A673 (cell line): ENCODE results near the gene SMIM21. TPM values are rescaled to one million over a fixed set of nuclear protein-coding genes. Genes with fewer than 3 reads are reported as not detected.

ENCODE experiments used
- Bru-seq: library from RNA; stranded (reverse); fragments of 400-500 nt; gene quantifications from one replicate; lab custom pipeline; 2021; lab: Mats Ljungman, UMichigan
- BruChase-seq, 2 experiments: library from RNA; stranded (reverse); fragments of 400-500 nt; gene quantifications; one replicate each; lab custom pipeline; 2021; lab: Mats Ljungman, UMichigan
- BruUV-seq: library from RNA; stranded (reverse); fragments of 400-500 nt; replicated peaks from 2 replicates; lab custom pipeline; 2021; lab: Mats Ljungman, UMichigan
- CTCF ChIA-PET: fragments of 300-600 bp; sonication (Branson Sonifier 250); formaldehyde crosslinking; loops from one replicate; lab custom pipeline; 2022; ENCODE audit warnings: antibody characterized with exemption; lab: Charles Lee
- POLR2A ChIA-PET: fragments of 300-600 bp; sonication (Branson Sonifier 250); formaldehyde crosslinking; loops from one replicate; lab custom pipeline; 2022; ENCODE audit warnings: antibody characterized with exemption; ENCODE audit not compliant: low non-redundant PET; lab: Charles Lee
- DNase-seq: peaks from one replicate; pipeline ENCODE4 v3.0.0-alpha.2; 2015; ENCODE audit warnings: low spot score
- H3K27ac ChIP-seq: fragments of 200-600 bp; sonication (generic); 2 replicates; pipeline ENCODE4 v1.5.1; 2016; ENCODE audit warnings: mixed run types, low read depth, mild to moderate bottlenecking, mixed read lengths, antibody characterized with exemption, low read length; ENCODE audit not compliant: poor library complexity, severe bottlenecking
- H3K27me3 ChIP-seq: fragments of 200-600 bp; sonication (generic); replicated peaks from 2 replicates; pipeline ENCODE4 v1.6.1; 2017; ENCODE audit warnings: mixed run types, low read depth, mild to moderate bottlenecking, mixed read lengths, antibody characterized with exemption, low read length; ENCODE audit not compliant: insufficient read depth, poor library complexity
- H3K36me3 ChIP-seq: fragments of 200-600 bp; sonication (generic); 2 replicates; pipeline ENCODE4 v1.6.1; 2016; ENCODE audit warnings: mixed run types, mild to moderate bottlenecking, mixed read lengths, antibody characterized with exemption, low read length; ENCODE audit not compliant: insufficient read depth, poor library complexity, severe bottlenecking
- H3K4me1 ChIP-seq: fragments of 200-600 bp; sonication (generic); 2 replicates; pipeline ENCODE4 v1.6.1; 2017; ENCODE audit warnings: mixed run types, mild to moderate bottlenecking, mixed read lengths, antibody characterized with exemption, low read length; ENCODE audit not compliant: insufficient read depth, poor library complexity, severe bottlenecking
- H3K4me3 ChIP-seq: fragments of 200-600 bp; sonication (generic); 2 replicates; pipeline ENCODE4 v1.5.1; 2016; ENCODE audit warnings: low read depth, mixed run types, mild to moderate bottlenecking, mixed read lengths, low read length; ENCODE audit not compliant: poor library complexity, severe bottlenecking
- H3K9me3 ChIP-seq: fragments of 200-600 bp; sonication (generic); 2 replicates; pipeline ENCODE4 v1.6.1; 2016; ENCODE audit warnings: mixed run types, low read depth, mild to moderate bottlenecking, mixed read lengths, antibody characterized with exemption, low read length; ENCODE audit not compliant: poor library complexity, severe bottlenecking
- EZH2 ChIP-seq: fragments of 200-600 bp; sonication (generic); IDR thresholded peaks from 2 replicates; pipeline ENCODE4 v1.6.1; 2017; ENCODE audit warnings: borderline replicate concordance, low read depth, mild to moderate bottlenecking, mixed read lengths, antibody characterized with exemption, low read length; ENCODE audit not compliant: poor library complexity, severe bottlenecking
- intact Hi-C: fragments of 100-400 bp; cut with micrococcal nuclease; formaldehyde crosslinking; loops from one replicate; pipeline ENCODE4 v1.10.0; 2022; ENCODE audit not compliant: unreplicated experiment
- long read RNA-seq: library from polyadenylated mRNA; stranded (forward); transcript quantifications from one replicate; pipeline ENCODE4 v2.0.0, GENCODE V29; 2022
- total RNA-seq: library from RNA; stranded (reverse); gene quantifications from 2 replicates; pipeline ENCODE4 v1.2.3, GENCODE V29; 2021
- TF ChIP-seq, protein P1 (sequence below): fragments of 300-800, 200-600 bp; sonication (generic); conservative IDR thresholded peaks from 2 replicates; pipeline ENCODE4 v1.5.1; 2017; ENCODE audit warnings: low read depth, mild to moderate bottlenecking, antibody characterized with exemption, low read length, moderate library complexity, mixed read lengths

Gene SMIM21
- total RNA-seq: not detected in 2 replicates
- Bru-seq, nascent RNA: not detected
- BruChase-seq, experiment 1, labeled RNA remaining after a 2-hour chase: not detected
- BruChase-seq, experiment 2, labeled RNA remaining after a 6-hour chase: not detected
- long read RNA-seq: 0 reads

DNA sequence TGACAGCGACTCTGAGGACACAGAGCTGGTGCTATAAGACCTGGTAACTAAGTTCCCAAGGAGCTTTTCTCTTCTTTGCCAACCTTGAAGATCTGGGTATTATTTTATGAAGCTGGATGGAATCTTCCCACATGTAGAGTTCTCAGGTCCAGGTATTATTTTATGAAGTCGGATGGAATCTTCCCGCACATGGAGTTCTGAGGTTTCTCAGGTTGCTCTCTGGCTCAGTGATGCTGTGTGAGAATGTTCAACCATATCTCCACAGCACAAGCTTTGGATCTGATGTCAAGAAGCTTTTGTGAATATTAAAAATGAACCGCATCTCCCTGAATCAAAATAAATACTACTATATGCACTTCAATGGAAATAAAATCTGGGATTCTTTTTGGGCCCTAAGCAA lies at the start of gene SMIM21:
TSS of gene SMIM21 (minus strand) at position 101 of the 400 bp plus-strand sequence. CDS start 140 bp downstream, outside the sequence.
- Histone ChIP-seq H3K27ac (no peak within 1 kb of the TSS), H3K27me3 (no peaks in the 10 kb centered on the region), H3K4me3 (no peak within 1 kb of the TSS), H3K9me3 (no peaks in the 10 kb centered on the region), H3K36me3 (no peaks in the 10 kb centered on the region), H3K4me1 (no peaks in the 10 kb centered on the region)
- CTCF ChIA-PET: no interaction called here
- BruUV-seq: no TSS peak
- intact Hi-C loops: no loop called here
- TF ChIP-seq EZH2: no peak
- POLR2A ChIA-PET: no interaction called here
- no peak for DNase-seq

DNA sequence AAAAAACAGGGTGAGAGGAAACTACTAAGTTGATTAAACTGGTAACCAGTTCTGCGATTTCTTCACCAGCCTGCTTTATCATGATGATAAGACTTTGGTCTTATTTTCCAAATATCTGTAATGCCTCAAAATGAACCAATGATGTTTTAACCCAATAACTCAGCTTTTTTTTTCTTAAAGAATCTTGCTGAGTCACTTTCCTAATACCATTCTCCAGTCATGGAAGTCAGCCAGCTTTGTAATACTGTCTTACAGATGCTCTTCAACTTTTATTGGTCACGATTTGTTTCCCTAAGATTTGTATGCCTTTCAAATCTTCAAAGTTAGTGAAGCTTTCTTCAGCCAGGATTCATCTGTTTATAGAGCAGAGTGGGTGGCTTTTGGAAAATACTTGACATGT lies 47.7 kb upstream of the SMIM21 start:
- Histone ChIP-seq H3K36me3 (no peaks in the 10 kb centered on the region), H3K27ac (no peak overlapping the region), H3K4me1 (peaks cover 3% of the 10 kb centered on the region), H3K27me3 (no peaks in the 10 kb centered on the region), H3K9me3 (no peaks in the 10 kb centered on the region), H3K4me3 (no peak overlapping the region)
- TF ChIP-seq, protein P1, sequence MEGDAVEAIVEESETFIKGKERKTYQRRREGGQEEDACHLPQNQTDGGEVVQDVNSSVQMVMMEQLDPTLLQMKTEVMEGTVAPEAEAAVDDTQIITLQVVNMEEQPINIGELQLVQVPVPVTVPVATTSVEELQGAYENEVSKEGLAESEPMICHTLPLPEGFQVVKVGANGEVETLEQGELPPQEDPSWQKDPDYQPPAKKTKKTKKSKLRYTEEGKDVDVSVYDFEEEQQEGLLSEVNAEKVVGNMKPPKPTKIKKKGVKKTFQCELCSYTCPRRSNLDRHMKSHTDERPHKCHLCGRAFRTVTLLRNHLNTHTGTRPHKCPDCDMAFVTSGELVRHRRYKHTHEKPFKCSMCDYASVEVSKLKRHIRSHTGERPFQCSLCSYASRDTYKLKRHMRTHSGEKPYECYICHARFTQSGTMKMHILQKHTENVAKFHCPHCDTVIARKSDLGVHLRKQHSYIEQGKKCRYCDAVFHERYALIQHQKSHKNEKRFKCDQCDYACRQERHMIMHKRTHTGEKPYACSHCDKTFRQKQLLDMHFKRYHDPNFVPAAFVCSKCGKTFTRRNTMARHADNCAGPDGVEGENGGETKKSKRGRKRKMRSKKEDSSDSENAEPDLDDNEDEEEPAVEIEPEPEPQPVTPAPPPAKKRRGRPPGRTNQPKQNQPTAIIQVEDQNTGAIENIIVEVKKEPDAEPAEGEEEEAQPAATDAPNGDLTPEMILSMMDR: no peak
- TF ChIP-seq EZH2: no peak
- peak; percentile 41 for DNase-seq
- intact Hi-C loops: no loop called here
- BruUV-seq: no TSS peak
- CTCF ChIA-PET: no interaction called here
- POLR2A ChIA-PET: no interaction called here

DNA sequence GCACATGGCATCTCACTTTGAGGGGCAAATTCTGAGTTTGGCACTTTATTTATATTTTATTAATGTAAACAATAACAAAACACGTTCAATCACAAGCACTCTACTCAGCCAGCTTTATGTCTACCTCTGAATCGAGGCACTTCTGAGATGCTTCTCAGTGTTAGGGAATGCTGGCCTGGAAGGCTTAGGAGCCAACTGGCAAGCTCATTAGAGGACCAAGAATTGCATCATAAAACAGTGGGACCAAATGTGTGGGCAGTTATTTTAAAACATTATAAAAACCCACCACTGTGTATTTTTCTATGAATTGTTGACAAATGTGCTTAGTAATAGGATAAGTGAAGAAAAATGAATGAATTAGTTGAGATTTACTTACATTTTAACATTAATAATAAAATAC lies 46.8 kb upstream of the SMIM21 start:
- TF ChIP-seq, protein P1: no peak
- no peak for TF ChIP-seq EZH2
- Histone ChIP-seq H3K4me3 (no peak overlapping the region), H3K9me3 (no peaks in the 10 kb centered on the region), H3K27me3 (no peaks in the 10 kb centered on the region), H3K4me1 (peaks cover 3% of the 10 kb centered on the region), H3K27ac (no peak overlapping the region), H3K36me3 (no peaks in the 10 kb centered on the region)
- DNase-seq: no peak
- intact Hi-C loops: no loop called here
- ChIA-PET CTCF (no interaction called here), POLR2A (no interaction called here)
- BruUV-seq: no TSS peak

DNA sequence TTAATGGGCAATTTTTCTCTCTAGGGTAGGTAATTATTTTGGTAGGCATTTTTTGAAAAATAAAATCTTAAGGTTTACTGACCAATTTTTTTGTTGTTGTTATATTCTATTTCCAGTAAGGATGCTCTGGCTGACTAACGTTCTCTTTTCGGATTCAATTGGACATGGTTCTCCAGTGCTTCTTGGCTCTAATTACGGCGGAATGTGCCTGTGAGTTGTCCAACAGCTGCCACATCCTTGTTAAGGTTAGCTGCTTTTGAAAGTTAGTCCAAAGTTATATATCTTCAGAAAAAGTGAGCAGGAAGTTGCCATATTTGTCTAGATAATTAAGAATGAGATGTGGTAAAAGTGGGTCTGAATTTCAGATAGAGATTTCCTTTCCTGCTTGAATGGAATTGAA lies 45.8 kb upstream of the SMIM21 start:
- CTCF ChIA-PET: no interaction called here
- intact Hi-C loops: no loop called here

More for the DNA sequence above, 45.8 kb upstream of the SMIM21 start:
- no peaks in the 10 kb centered on the region for H3K27me3 ChIP-seq
- no peak overlapping the region for H3K27ac ChIP-seq
- POLR2A ChIA-PET: no interaction called here
- TF ChIP-seq, protein P1: no peak
- no peak for TF ChIP-seq EZH2
- peaks cover 3% of the 10 kb centered on the region for H3K4me1 ChIP-seq
- no peak for DNase-seq
- H3K9me3 ChIP-seq: no peaks in the 10 kb centered on the region
- no peak overlapping the region for H3K4me3 ChIP-seq
- no peaks in the 10 kb centered on the region for H3K36me3 ChIP-seq
- BruUV-seq: no TSS peak
